Measurements from ENCODE around the gene DPF3.

DPF3 gene

DNA sequence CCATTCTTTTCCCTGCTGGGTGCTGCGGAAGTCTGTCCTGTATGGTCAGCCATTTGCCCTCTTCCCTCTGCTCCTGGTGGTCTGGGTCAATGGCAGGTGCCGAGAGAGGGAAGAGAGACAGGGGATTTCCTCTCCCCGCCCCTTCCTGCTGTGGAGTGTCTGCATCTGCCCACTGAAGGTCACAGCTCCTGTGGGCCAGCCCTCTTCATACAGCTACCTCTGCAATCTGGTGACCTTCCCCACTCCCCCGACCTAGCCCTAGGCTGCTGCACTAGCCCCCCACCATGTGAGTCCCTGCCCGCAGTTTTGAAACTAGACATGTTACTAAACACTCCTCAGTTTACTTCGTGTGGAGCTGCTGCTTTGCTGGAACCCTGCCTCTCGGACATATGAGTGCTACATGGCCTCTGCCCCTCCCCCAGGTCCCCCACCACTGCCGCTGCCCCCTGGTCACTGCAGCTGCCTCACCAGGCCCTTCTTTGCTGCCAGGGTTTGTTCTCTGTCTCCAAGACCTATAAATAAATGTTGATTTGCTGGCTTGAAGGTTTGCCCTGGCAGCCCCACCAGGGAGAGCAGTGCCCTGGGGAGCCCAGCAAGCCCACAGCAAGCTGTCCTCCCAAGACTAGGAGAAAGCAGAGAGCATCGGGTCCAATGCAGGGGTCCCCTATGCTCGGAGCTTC lies 102.9 kb downstream of the DPF3 start:
- ChIA-PET CTCF (interaction anchor here (0.6 kb wide), 1 partner anchor 29 kb away, joined by 3 read pairs; no protein-coding TSS in a partner anchor), POLR2A (no interaction called here)
- DNase-seq (ENCODE audit: extremely low spot score) = no peak

DNA sequence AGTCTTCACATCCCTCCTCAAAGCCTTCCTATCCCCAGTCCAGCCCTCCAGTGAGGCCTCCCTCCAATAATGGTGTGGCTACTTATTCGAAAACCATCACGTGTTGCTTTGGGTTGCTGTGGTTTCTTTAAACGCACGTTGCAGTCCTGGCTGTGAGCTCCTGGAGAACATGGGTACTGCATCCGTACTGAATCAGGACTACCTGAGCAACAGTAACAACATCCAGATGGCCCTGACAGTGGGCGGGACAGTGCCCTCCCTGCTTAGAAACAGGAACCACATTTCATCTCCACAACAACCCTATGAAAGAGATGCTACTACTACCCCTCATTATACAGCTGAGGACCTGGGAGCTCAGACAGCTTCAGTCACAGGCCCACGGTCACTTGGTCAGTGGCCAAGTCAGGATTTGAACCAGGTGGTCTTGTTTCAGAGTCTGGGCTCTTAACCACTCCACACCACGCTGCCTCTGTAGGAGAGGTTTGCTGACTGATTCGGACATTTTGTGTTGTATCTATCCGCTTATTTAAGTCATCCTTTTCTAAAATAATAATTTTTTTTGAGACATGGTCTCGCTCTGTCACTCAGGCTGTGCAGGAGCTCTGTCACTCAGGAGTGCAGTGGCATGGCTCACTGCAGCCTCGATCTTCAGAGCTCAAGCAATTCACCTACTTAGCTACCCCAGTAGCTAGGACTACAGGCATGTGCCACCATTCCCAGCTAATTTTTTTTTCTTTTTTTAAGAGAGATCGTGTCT lies 104.8 kb downstream of the DPF3 start:
- no peak for DNase-seq (ENCODE audit: extremely low spot score)
- POLR2A ChIA-PET = no interaction called here
- CTCF ChIA-PET = no interaction called here
- TF ChIP-seq SUZ12 (IDR thresholded peaks at IDR 0.05) (no peak), ELF4 (IDR thresholded peaks at IDR 0.05) (no peak), L3MBTL2 (conservative IDR thresholded peaks at IDR 0.05) (no peak), BHLHE40 (IDR thresholded peaks at IDR 0.05; ENCODE audit: borderline replicate concordance) (no peak), FOXK2 (IDR thresholded peaks at IDR 0.05) (no peak), SP1 (IDR thresholded peaks at IDR 0.05) (no peak), NFRKB (IDR thresholded peaks at IDR 0.05) (no peak), HDGF (IDR thresholded peaks at IDR 0.05; ENCODE audit: borderline replicate concordance) (no peak), FOXM1 (IDR thresholded peaks at IDR 0.05; ENCODE audit: borderline replicate concordance) (no peak), ARNT (IDR thresholded peaks at IDR 0.05) (no peak), ZNF384 (IDR thresholded peaks at IDR 0.05) (no peak), CTBP1 (IDR thresholded peaks at IDR 0.05; ENCODE audit: borderline replicate concordance) (no peak), LEF1 (IDR thresholded peaks at IDR 0.05; ENCODE audit: borderline replicate concordance) (no peak), TARDBP (IDR thresholded peaks at IDR 0.05) (no peak), FOXA1 (IDR thresholded peaks at IDR 0.05) (no peak)
- TF ChIP-seq, protein P1, sequence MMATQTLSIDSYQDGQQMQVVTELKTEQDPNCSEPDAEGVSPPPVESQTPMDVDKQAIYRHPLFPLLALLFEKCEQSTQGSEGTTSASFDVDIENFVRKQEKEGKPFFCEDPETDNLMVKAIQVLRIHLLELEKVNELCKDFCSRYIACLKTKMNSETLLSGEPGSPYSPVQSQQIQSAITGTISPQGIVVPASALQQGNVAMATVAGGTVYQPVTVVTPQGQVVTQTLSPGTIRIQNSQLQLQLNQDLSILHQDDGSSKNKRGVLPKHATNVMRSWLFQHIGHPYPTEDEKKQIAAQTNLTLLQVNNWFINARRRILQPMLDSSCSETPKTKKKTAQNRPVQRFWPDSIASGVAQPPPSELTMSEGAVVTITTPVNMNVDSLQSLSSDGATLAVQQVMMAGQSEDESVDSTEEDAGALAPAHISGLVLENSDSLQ (IDR thresholded peaks at IDR 0.05) = no peak

More for the DNA sequence above, 102.9 kb downstream of the DPF3 start:
- TF ChIP-seq ZNF384 (IDR thresholded peaks at IDR 0.05) (no peak), SP1 (IDR thresholded peaks at IDR 0.05) (no peak), NFRKB (IDR thresholded peaks at IDR 0.05) (no peak), CTBP1 (IDR thresholded peaks at IDR 0.05; ENCODE audit: borderline replicate concordance) (no peak), HDGF (IDR thresholded peaks at IDR 0.05; ENCODE audit: borderline replicate concordance) (no peak), BHLHE40 (IDR thresholded peaks at IDR 0.05; ENCODE audit: borderline replicate concordance) (no peak), LEF1 (IDR thresholded peaks at IDR 0.05; ENCODE audit: borderline replicate concordance) (no peak), FOXK2 (IDR thresholded peaks at IDR 0.05) (no peak), ARNT (IDR thresholded peaks at IDR 0.05) (no peak), TARDBP (IDR thresholded peaks at IDR 0.05) (no peak), ELF4 (IDR thresholded peaks at IDR 0.05) (no peak), SUZ12 (IDR thresholded peaks at IDR 0.05) (no peak), L3MBTL2 (conservative IDR thresholded peaks at IDR 0.05) (no peak), FOXA1 (IDR thresholded peaks at IDR 0.05) (no peak)
- TF ChIP-seq, protein P1 (IDR thresholded peaks at IDR 0.05) = no peak

DNA sequence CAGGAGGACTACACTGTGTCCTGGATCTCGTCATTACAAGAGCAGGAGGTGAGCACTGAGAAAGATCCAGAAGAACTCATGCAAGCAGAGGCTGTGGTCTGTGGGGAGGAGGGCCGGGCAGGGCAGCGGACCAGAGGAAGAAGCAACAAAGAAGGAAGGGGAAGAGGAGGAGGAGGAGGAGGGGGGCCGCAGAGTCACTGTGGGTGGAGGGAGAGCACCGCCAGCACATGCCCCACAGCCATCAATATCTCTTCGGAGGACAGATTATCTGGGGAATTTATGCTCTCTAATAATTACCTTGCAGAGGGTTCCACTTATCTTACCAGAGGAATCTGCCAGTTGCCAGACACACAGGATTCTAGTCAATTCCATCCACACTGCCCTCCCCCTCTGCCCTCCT lies 105.6 kb downstream of the DPF3 start:
- ChIA-PET POLR2A (no interaction called here), CTCF (no interaction called here)
- DNase-seq (ENCODE audit: extremely low spot score) = no peak
- TF ChIP-seq ZNF384 (IDR thresholded peaks at IDR 0.05) = no peak
- no peak for TF ChIP-seq BHLHE40 (IDR thresholded peaks at IDR 0.05; ENCODE audit: borderline replicate concordance)
- no peak for TF ChIP-seq TARDBP (IDR thresholded peaks at IDR 0.05)
- TF ChIP-seq SP1 (IDR thresholded peaks at IDR 0.05) = no peak
- TF ChIP-seq FOXM1 (IDR thresholded peaks at IDR 0.05; ENCODE audit: borderline replicate concordance) = no peak
- no peak for TF ChIP-seq HDGF (IDR thresholded peaks at IDR 0.05; ENCODE audit: borderline replicate concordance)
- TF ChIP-seq CTBP1 (IDR thresholded peaks at IDR 0.05; ENCODE audit: borderline replicate concordance) = no peak
- TF ChIP-seq ELF4 (IDR thresholded peaks at IDR 0.05) = no peak
- TF ChIP-seq, protein P1 (IDR thresholded peaks at IDR 0.05) = no peak
- TF ChIP-seq SUZ12 (IDR thresholded peaks at IDR 0.05) = no peak
- no peak for TF ChIP-seq L3MBTL2 (conservative IDR thresholded peaks at IDR 0.05)
- TF ChIP-seq FOXA1 (IDR thresholded peaks at IDR 0.05) = no peak
- no peak for TF ChIP-seq FOXK2 (IDR thresholded peaks at IDR 0.05)

DNA sequence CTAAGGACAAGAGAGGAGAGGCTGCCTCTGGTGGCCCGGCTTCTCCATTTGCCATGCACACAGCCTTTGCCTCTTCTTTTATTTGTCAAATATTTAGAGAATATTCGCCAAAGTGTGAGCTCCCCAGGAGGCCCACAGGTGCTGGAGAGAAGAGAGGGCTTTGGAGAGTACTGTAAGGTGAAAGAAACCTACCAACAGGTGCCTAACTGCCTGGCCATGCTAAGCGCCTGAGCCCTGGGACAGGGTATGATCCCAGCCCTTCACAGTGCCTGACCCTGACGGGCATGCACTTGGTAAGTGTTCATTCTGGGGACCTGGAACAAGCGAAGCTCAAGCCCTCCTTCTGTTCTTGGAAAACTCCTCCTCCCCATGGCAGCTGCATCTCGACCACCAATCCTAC lies 106.1 kb downstream of the DPF3 start:
- POLR2A ChIA-PET = no interaction called here

More for the DNA sequence above, 106.1 kb downstream of the DPF3 start:
- DNase-seq (ENCODE audit: extremely low spot score) = no peak
- CTCF ChIA-PET = no interaction called here
- TF ChIP-seq CTBP1 (IDR thresholded peaks at IDR 0.05; ENCODE audit: borderline replicate concordance) (no peak), L3MBTL2 (conservative IDR thresholded peaks at IDR 0.05) (no peak), BHLHE40 (IDR thresholded peaks at IDR 0.05; ENCODE audit: borderline replicate concordance) (no peak), ARNT (IDR thresholded peaks at IDR 0.05) (no peak), SP1 (IDR thresholded peaks at IDR 0.05) (no peak), HDGF (IDR thresholded peaks at IDR 0.05; ENCODE audit: borderline replicate concordance) (no peak), ZNF384 (IDR thresholded peaks at IDR 0.05) (no peak), NFRKB (IDR thresholded peaks at IDR 0.05) (no peak), FOXM1 (IDR thresholded peaks at IDR 0.05; ENCODE audit: borderline replicate concordance) (no peak), FOXA1 (IDR thresholded peaks at IDR 0.05) (no peak), ELF4 (IDR thresholded peaks at IDR 0.05) (no peak), TARDBP (IDR thresholded peaks at IDR 0.05) (no peak), SUZ12 (IDR thresholded peaks at IDR 0.05) (no peak), FOXK2 (IDR thresholded peaks at IDR 0.05) (no peak), LEF1 (IDR thresholded peaks at IDR 0.05; ENCODE audit: borderline replicate concordance) (no peak)
- TF ChIP-seq, protein P1 (IDR thresholded peaks at IDR 0.05) = no peak

Data from HEK293T (cell line).